RCC 7860 (cell line): ENCODE results near the gene RABL3.
"Not testable (repeated sequence)": the region's sequence is repeated elsewhere in the genome, so short reads cannot be mapped to it uniquely, and the experiment has no call there.

ENCODE experiments used
- DNase-seq: peaks from one replicate; pipeline ENCODE4 v3.0.0-alpha.2; 2015; ENCODE audit warnings: low spot score
- FAIRE-seq: peaks from 2 replicates; lab custom pipeline; 2012; peaks lifted over from hg19 to GRCh38; lab: Jason Lieb, UNC

RABL3 gene

DNA sequence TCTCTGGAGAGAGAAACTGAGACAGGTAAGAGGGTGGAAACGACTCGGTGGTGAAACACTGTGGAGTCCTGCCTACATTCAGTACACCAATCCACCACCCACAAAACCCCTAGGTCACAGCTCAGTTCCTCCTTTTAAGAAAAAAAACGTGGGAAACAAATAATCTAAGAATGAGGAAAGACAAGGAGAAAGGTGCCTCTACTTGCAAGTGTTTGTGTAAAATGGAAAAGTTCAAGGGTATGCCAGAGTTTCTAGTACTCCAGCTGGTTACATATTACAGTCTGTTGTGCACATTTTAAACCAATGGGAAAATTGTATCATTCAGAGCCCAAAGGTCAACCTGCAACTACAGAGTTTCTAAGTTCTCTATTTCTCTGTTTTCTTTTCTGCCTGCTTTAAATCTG, 92.5 kb downstream of the RABL3 start:
- DNase-seq (no peak), FAIRE-seq (no peak)

GRCh38 chr3:120648290-120648689, 94.0 kb downstream of the RABL3 start:
- no peak for FAIRE-seq
- no peak for DNase-seq

DNA sequence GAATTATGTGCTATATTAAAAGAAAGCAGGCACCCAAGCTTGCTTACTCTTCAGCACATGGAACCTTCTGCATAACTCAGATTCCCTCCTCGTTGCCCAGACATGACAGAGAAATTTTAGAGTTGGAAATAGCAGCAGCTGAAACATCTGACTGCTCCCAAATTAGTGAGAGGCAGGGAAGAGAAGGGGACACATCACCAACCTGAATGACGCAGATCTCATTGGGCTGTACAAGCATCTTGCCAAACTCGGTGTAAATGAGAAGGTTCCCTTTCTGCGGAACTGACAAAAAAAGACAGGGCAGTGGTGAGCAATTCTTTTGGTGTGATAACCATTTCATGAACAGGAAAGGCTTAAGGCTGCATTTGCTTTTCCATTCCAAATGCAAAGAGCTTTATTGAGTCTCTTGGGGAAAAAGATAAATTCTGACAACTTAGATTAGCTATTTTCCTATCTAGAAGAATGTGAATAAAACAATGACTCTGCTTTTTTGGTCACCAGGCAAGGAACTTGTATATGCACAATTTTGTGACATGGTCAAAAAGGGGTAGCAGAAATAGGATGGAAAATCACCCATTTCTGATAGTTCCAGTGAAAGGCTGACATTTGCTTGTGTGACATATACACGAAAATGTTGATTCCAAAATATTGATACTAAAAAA, 95.4 kb downstream of the RABL3 start:
- DNase-seq (no peak), FAIRE-seq (no peak)

DNA sequence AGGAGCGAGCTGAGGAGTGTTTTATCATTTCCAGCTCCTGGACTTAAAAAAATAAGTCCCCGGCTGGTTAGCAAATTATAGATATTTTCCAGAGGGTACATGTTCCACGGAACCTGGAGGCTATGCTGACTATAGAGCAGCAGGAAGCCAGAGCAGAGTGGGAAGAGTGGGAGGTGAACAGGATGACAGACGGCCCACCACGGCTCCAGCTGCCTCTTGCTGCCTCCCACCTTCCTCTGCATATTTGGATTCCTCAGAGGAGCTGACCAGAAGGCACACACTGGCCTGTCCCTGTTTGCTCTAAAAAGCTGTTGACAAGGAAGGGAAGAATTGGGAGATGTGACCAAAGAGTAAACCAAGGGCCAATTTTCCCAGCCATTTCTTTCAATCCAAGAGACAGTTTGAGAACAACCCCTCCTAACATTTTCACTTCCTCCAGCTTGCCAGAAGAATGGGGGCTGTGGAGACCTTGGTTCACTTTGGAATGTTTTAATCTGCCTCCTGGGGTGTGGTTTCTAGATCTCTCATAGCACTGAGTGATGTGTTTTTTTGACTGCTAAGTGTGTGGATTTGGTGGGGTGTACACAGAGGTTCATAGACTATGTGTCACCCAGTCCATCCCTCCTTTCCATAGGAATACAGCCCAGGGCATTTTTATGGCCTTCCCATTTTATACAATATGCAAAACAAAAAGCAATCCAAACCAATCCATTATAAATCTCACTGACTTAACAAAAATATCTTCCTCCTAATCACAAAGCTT, 97.1 kb downstream of the RABL3 start:
- FAIRE-seq: no peak
- no peak for DNase-seq

GRCh38 chr3:120642368-120642948, 99.9 kb downstream of the RABL3 start:
- DNase-seq (peak; percentile 22), FAIRE-seq (no peak)

GRCh38 chr3:120641696-120642246, 100.5 kb downstream of the RABL3 start:
- DNase-seq (no peak), FAIRE-seq (no peak)

DNA sequence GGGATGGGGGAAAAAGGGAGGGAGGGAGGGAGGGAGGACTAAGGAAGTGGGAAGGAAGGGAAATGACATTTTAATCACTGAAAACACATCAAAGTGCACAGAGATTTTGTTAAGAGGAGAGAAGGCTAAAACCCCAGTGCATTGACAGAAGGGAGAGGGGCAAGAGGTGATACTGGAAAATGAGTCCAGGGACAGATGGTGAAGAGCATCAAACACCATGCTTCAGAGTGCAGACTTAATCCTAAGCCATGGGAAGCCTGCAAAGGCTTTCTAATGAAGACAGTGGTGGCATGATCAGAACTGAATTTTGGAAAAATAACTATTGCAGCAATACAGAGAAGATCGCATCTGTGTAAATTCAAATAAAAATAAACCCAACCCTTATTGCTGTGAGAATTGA, 102.1 kb downstream of the RABL3 start:
- FAIRE-seq (no peak), DNase-seq (no peak)

DNA sequence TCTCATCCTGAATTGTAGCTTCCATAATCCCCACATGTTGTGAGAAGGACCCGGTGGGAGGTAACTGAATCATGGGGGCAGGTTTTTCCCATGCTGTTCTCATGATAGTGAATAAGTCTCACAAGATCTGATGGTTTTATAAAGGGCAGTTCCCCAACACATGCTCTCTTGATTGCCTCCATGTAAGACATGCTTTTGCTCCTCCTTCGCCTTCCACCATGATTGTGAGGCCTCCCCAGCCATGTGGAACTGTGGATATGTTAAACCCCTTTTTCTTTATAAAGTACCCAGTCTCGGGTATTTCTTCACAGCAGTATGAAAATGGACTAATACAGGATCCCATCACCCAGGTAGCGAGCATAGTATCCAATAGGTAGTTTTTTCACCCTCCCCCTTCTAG, 103.5 kb downstream of the RABL3 start:
- DNase-seq, FAIRE-seq: not testable (repeated sequence)

DNA sequence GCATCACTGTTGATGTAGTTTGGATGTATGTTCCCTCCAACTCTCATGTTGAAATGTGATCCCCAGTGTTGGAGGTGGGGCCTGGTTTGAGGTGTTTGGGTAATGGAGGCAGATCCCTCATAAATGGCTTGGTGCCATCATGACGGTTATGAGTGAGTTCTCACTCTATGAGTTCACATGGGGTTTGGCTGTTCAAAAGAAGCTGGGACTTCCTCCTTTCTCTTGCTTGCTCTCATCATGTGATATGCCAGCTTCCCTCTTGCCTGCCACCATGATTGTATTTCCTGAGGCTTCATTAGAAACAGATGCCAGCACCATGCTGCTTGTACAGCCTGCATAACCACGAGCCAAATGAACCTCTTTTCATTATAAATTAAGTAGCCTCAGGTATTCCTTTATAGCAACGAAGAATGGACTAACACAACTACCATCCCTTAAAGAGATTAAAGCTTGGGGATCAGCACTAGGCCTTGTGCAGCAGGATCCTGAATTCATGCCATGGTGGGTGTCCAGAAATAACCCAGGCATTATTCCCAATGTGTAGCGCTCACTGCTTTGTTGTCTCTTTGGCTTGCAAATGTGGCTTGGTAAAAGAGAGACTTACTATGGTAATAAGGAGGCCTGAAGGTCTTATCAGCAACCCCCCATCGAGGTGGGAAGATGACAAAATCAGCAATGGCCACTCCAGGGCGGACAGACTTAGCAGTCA, 104.3 kb downstream of the RABL3 start:
- FAIRE-seq (no peak), DNase-seq (no peak)

- DNase-seq (no peak), FAIRE-seq (no peak)
These were observed 105.4 kb downstream of the RABL3 start for GRCh38 chr3:120636795-120637401.
